ENCODE measurements around the gene TNFRSF1B.

The TNFRSF1B gene

GRCh38 chr1:12244078-12244477 is 77.3 kb downstream of the TNFRSF1B start:
- Histone ChIP-seq H4K20me1 (ENCODE audit: insufficient read depth, low read length) (no peaks in the 10 kb centered on the region), H3K4me2 (ENCODE audit: low read depth, low read length) (no peak overlapping the region), H3K79me2 (ENCODE audit: low read length) (no peaks in the 10 kb centered on the region), H3K9me2 (replicated peaks; ENCODE audit: insufficient read depth, low read length) (no peaks in the 10 kb centered on the region), H3K4me3 (ENCODE audit: low read length) (no peak overlapping the region), H3K4me1 (ENCODE audit: low read length) (no peaks in the 10 kb centered on the region), H2AFZ (ENCODE audit: low read length) (no peak overlapping the region), H3K27me3 (replicated peaks; ENCODE audit: insufficient read depth, low read length) (no peaks in the 10 kb centered on the region), H3F3A (ENCODE audit: insufficient read depth, low read length) (no peaks in the 10 kb centered on the region), H3K27ac (ENCODE audit: low read length) (no peak overlapping the region), H3K9ac (ENCODE audit: low read length) (no peak overlapping the region), H3K36me3 (replicated peaks; ENCODE audit: insufficient read depth, low read length) (no peaks in the 10 kb centered on the region), H3K9me3 (replicated peaks; ENCODE audit: insufficient read depth, low read length) (no peaks in the 10 kb centered on the region)
- DNase-seq, result no peak
- TF ChIP-seq EZH2phosphoT487 (IDR thresholded peaks at IDR 0.05; ENCODE audit: low read length) (no peak), EZH2 (optimal IDR thresholded peaks at IDR 0.05; ENCODE audit: low read depth, low read length) (no peak), CTCF (IDR thresholded peaks at IDR 0.05; ENCODE audit: low read length) (peak; percentile 30; the same call in 1 of the 2 replicates)

GRCh38 chr1:12244585-12244984 is 77.8 kb downstream of the TNFRSF1B start:
- no peaks in the 10 kb centered on the region for H4K20me1 ChIP-seq (ENCODE audit: insufficient read depth, low read length)
- H3K79me2 ChIP-seq (ENCODE audit: low read length), result no peaks in the 10 kb centered on the region
- H3K4me2 ChIP-seq (ENCODE audit: low read depth, low read length), result no peak overlapping the region
- H3K9ac ChIP-seq (ENCODE audit: low read length), result no peak overlapping the region
- H3K4me1 ChIP-seq (ENCODE audit: low read length), result no peaks in the 10 kb centered on the region
- H3K27me3 ChIP-seq (replicated peaks; ENCODE audit: insufficient read depth, low read length), result no peaks in the 10 kb centered on the region
- no peaks in the 10 kb centered on the region for H3F3A ChIP-seq (ENCODE audit: insufficient read depth, low read length)
- H3K36me3 ChIP-seq (replicated peaks; ENCODE audit: insufficient read depth, low read length), result no peaks in the 10 kb centered on the region
- no peak overlapping the region for H3K27ac ChIP-seq (ENCODE audit: low read length)
- no peaks in the 10 kb centered on the region for H3K9me3 ChIP-seq (replicated peaks; ENCODE audit: insufficient read depth, low read length)
- no peak for TF ChIP-seq CTCF (IDR thresholded peaks at IDR 0.05; ENCODE audit: low read length)
- no peak for TF ChIP-seq EZH2phosphoT487 (IDR thresholded peaks at IDR 0.05; ENCODE audit: low read length)
- no peak for TF ChIP-seq EZH2 (optimal IDR thresholded peaks at IDR 0.05; ENCODE audit: low read depth, low read length)
- DNase-seq, result no peak
- H3K9me2 ChIP-seq (replicated peaks; ENCODE audit: insufficient read depth, low read length), result no peaks in the 10 kb centered on the region
- no peak overlapping the region for H3K4me3 ChIP-seq (ENCODE audit: low read length)
- H2AFZ ChIP-seq (ENCODE audit: low read length), result no peak overlapping the region

- Histone ChIP-seq H3K9ac (ENCODE audit: low read length) (no peak overlapping the region), H3K4me3 (ENCODE audit: low read length) (no peak overlapping the region), H2AFZ (ENCODE audit: low read length) (no peak overlapping the region), H3F3A (ENCODE audit: insufficient read depth, low read length) (no peaks in the 10 kb centered on the region), H3K9me3 (replicated peaks; ENCODE audit: insufficient read depth, low read length) (no peaks in the 10 kb centered on the region), H3K36me3 (replicated peaks; ENCODE audit: insufficient read depth, low read length) (no peaks in the 10 kb centered on the region), H3K4me1 (ENCODE audit: low read length) (no peaks in the 10 kb centered on the region), H3K4me2 (ENCODE audit: low read depth, low read length) (no peak overlapping the region), H3K9me2 (replicated peaks; ENCODE audit: insufficient read depth, low read length) (no peaks in the 10 kb centered on the region), H3K79me2 (ENCODE audit: low read length) (no peaks in the 10 kb centered on the region), H4K20me1 (ENCODE audit: insufficient read depth, low read length) (no peaks in the 10 kb centered on the region), H3K27me3 (replicated peaks; ENCODE audit: insufficient read depth, low read length) (no peaks in the 10 kb centered on the region), H3K27ac (ENCODE audit: low read length) (no peak overlapping the region)
- TF ChIP-seq EZH2phosphoT487 (IDR thresholded peaks at IDR 0.05; ENCODE audit: low read length) (no peak), CTCF (IDR thresholded peaks at IDR 0.05; ENCODE audit: low read length) (no peak), EZH2 (optimal IDR thresholded peaks at IDR 0.05; ENCODE audit: low read depth, low read length) (no peak)
- DNase-seq, result no peak
Measured at GRCh38 chr1:12245116-12245515, 78.3 kb downstream of the TNFRSF1B start.
